ENCODE results near the gene ZDHHC3.

The ZDHHC3 gene

GRCh38 chr3:44920081-44920480 is 55.9 kb downstream of the ZDHHC3 start:
- Histone ChIP-seq H3K9me3 (ENCODE audit: insufficient read depth, low read length, severe bottlenecking) (no peaks in the 10 kb centered on the region), H3K9ac (ENCODE audit: low read depth, low read length) (no peak overlapping the region), H3K4me2 (ENCODE audit: insufficient read depth, low read length) (no peak overlapping the region), H3K36me3 (ENCODE audit: insufficient read depth, low read length) (peaks cover 16% of the 10 kb centered on the region), H3K27me3 (ENCODE audit: insufficient read depth, low read length, poor library complexity) (no peaks in the 10 kb centered on the region), H4K20me1 (ENCODE audit: insufficient read depth, low read length) (no peaks in the 10 kb centered on the region), H3K27ac (ENCODE audit: low read length) (no peak overlapping the region), H2AFZ (ENCODE audit: low read depth, low read length) (no peak overlapping the region), H3K4me3 (ENCODE audit: low read depth in 1 of 2, low read length in 2 of 2) (no peak overlapping the region), H3K79me2 (ENCODE audit: insufficient read depth, low read length) (no peaks in the 10 kb centered on the region), H3K4me1 (ENCODE audit: insufficient read depth, low read length) (no peaks in the 10 kb centered on the region)
- DNase-seq (no peak), ATAC-seq (ENCODE audit: insufficient read depth, low read depth) (no peak)
- TF ChIP-seq EZH2 (IDR thresholded peaks at IDR 0.05; ENCODE audit: borderline replicate concordance, low read depth, low read length, severe bottlenecking) = no peak
- TF ChIP-seq, protein P1, sequence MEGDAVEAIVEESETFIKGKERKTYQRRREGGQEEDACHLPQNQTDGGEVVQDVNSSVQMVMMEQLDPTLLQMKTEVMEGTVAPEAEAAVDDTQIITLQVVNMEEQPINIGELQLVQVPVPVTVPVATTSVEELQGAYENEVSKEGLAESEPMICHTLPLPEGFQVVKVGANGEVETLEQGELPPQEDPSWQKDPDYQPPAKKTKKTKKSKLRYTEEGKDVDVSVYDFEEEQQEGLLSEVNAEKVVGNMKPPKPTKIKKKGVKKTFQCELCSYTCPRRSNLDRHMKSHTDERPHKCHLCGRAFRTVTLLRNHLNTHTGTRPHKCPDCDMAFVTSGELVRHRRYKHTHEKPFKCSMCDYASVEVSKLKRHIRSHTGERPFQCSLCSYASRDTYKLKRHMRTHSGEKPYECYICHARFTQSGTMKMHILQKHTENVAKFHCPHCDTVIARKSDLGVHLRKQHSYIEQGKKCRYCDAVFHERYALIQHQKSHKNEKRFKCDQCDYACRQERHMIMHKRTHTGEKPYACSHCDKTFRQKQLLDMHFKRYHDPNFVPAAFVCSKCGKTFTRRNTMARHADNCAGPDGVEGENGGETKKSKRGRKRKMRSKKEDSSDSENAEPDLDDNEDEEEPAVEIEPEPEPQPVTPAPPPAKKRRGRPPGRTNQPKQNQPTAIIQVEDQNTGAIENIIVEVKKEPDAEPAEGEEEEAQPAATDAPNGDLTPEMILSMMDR (IDR thresholded peaks at IDR 0.05; ENCODE audit: borderline replicate concordance, extremely low read depth, low read length, poor library complexity, severe bottlenecking) = no peak

DNA sequence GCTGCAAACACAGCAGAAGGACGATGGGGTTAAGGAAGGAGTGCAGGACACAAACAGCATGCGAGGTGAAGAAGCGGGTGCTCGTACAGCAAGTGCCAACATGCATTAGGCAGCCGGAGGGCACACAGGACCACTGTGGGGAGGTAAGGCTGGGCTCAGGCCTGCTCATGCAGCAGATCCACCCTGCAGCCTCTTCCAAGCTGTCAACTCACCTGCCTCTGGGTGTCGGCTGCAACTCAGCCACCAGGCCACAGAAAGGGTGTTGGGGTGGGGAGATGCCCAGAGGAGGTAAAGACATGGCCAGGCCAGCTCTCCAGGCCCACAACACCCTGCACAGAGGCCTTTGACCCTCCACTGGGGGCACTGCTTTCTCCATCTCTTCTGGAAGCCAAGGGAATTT is 57.4 kb downstream of the ZDHHC3 start:
- no peak overlapping the region for H2AFZ ChIP-seq (ENCODE audit: low read depth, low read length)
- no peaks in the 10 kb centered on the region for H3K4me1 ChIP-seq (ENCODE audit: insufficient read depth, low read length)
- ATAC-seq (ENCODE audit: insufficient read depth, low read depth) = no peak
- H3K36me3 ChIP-seq (ENCODE audit: insufficient read depth, low read length) = peaks cover 16% of the 10 kb centered on the region
- TF ChIP-seq, protein P1 (IDR thresholded peaks at IDR 0.05; ENCODE audit: borderline replicate concordance, extremely low read depth, low read length, poor library complexity, severe bottlenecking) = no peak
- TF ChIP-seq EZH2 (IDR thresholded peaks at IDR 0.05; ENCODE audit: borderline replicate concordance, low read depth, low read length, severe bottlenecking) = no peak
- DNase-seq = no peak
- no peak overlapping the region for H3K4me3 ChIP-seq (ENCODE audit: low read depth in 1 of 2, low read length in 2 of 2)
- H3K79me2 ChIP-seq (ENCODE audit: insufficient read depth, low read length) = no peaks in the 10 kb centered on the region
- H3K9ac ChIP-seq (ENCODE audit: low read depth, low read length) = no peak overlapping the region
- H3K27me3 ChIP-seq (ENCODE audit: insufficient read depth, low read length, poor library complexity) = no peaks in the 10 kb centered on the region
- no peaks in the 10 kb centered on the region for H3K9me3 ChIP-seq (ENCODE audit: insufficient read depth, low read length, severe bottlenecking)
- no peak overlapping the region for H3K27ac ChIP-seq (ENCODE audit: low read length)
- no peak overlapping the region for H3K4me2 ChIP-seq (ENCODE audit: insufficient read depth, low read length)
- H4K20me1 ChIP-seq (ENCODE audit: insufficient read depth, low read length) = no peaks in the 10 kb centered on the region

- Histone ChIP-seq H2AFZ (ENCODE audit: low read depth, low read length) (no peak overlapping the region), H3K79me2 (ENCODE audit: insufficient read depth, low read length) (no peaks in the 10 kb centered on the region), H3K4me2 (ENCODE audit: insufficient read depth, low read length) (no peak overlapping the region), H3K9me3 (ENCODE audit: insufficient read depth, low read length, severe bottlenecking) (no peaks in the 10 kb centered on the region), H3K4me1 (ENCODE audit: insufficient read depth, low read length) (no peaks in the 10 kb centered on the region), H3K27me3 (ENCODE audit: insufficient read depth, low read length, poor library complexity) (no peaks in the 10 kb centered on the region), H3K36me3 (ENCODE audit: insufficient read depth, low read length) (peaks cover 16% of the 10 kb centered on the region), H3K4me3 (ENCODE audit: low read depth in 1 of 2, low read length in 2 of 2) (no peak overlapping the region), H3K27ac (ENCODE audit: low read length) (no peak overlapping the region), H3K9ac (ENCODE audit: low read depth, low read length) (no peak overlapping the region), H4K20me1 (ENCODE audit: insufficient read depth, low read length) (no peaks in the 10 kb centered on the region)
- no peak for ATAC-seq (ENCODE audit: insufficient read depth, low read depth)
- no peak for TF ChIP-seq EZH2 (IDR thresholded peaks at IDR 0.05; ENCODE audit: borderline replicate concordance, low read depth, low read length, severe bottlenecking)
- TF ChIP-seq, protein P1 (IDR thresholded peaks at IDR 0.05; ENCODE audit: borderline replicate concordance, extremely low read depth, low read length, poor library complexity, severe bottlenecking) = no peak
- no peak for DNase-seq
Measured at GRCh38 chr3:44918087-44918486, 57.9 kb downstream of the ZDHHC3 start.

All from DND-41 (cell line).